Mucosa of descending colon (tissue), 3 donors: Measurements from ENCODE around the gene CYP27A1. TPM values are rescaled to one million over a fixed set of nuclear protein-coding genes. Genes with fewer than 3 reads are reported as not detected.

ENCODE experiments used
- ATAC-seq: fragments of 200-7000 bp; cut with Tn5 transposase; one replicate; pipeline ENCODE4 v1.9.1; 2020; ENCODE audit warnings: mild to moderate bottlenecking, moderate library complexity
- DNase-seq, 3 donors: peaks; one replicate each; pipeline ENCODE4 v3.0.0-alpha.2; 2020
- H3K36me3 ChIP-seq: fragments of 200-600 bp; one replicate; pipeline ENCODE4 v1.8.0; 2021; ENCODE audit warnings: low read depth, mild to moderate bottlenecking
- H3K4me1 ChIP-seq: fragments of 200-600 bp; one replicate; pipeline ENCODE4 v1.8.0; 2021; ENCODE audit warnings: low read depth, mild to moderate bottlenecking
- H3K4me3 ChIP-seq: fragments of 200-600 bp; one replicate; pipeline ENCODE4 v1.8.0; 2021; ENCODE audit warnings: mild to moderate bottlenecking
- H3K9me3 ChIP-seq: fragments of 200-600 bp; one replicate; pipeline ENCODE4 v1.8.0; 2021; ENCODE audit warnings: mild to moderate bottlenecking
- CTCF ChIP-seq: fragments of 200-600 bp; IDR thresholded peaks from one replicate; pipeline ENCODE4 v1.8.0; 2022; ENCODE audit warnings: antibody characterized with exemption, mild to moderate bottlenecking
- intact Hi-C, 2 donors: fragments of 100-400 bp; cut with DNase I in 1 of 2; cut with micrococcal nuclease in 1 of 2; formaldehyde crosslinking; loops; one replicate each; pipeline versions ENCODE4 v1.11.0 to v1.11.1; 2022; cut with DNase I, micrococcal nuclease
- total RNA-seq, 3 donors: library from RNA; stranded (reverse); fragmentation: NEBNext Ultra II Directional in 2 of 3; extraction: Animal tissue kit (Norgen Biotek cat#: 25700) in 2 of 3; gene quantifications; one replicate each; pipeline versions ENCODE4 v1.2.1 to v1.2.4, GENCODE V29; 2021 to 2023
- donor health status: DM: no; HTN: no; CAD: no; lungs with moderate emphysema.
- donor health status: DM: no; HTN: no; CAD: no.
- donor health status: DM: no; HTN: yes; CAD: no.

The CYP27A1 gene
- total RNA-seq, 3 donors from 2014 or later: 31.0 to 70.0 (median 37.7) TPM

GRCh38 chr2:218828477-218828778, 46.5 kb downstream of the CYP27A1 start:
- no peaks in the 10 kb centered on the region for H3K36me3 ChIP-seq
- no peak for TF ChIP-seq CTCF
- ATAC-seq (no peak), DNase-seq (no peak)
- no peaks in the 10 kb centered on the region for H3K9me3 ChIP-seq
- intact Hi-C loops: no loop called here
- H3K4me1 ChIP-seq: no peaks in the 10 kb centered on the region
- H3K4me3 ChIP-seq: no peak overlapping the region

- ATAC-seq (no peak), DNase-seq (no peak)
- no peak for TF ChIP-seq CTCF
- no peak overlapping the region for H3K4me3 ChIP-seq
- H3K9me3 ChIP-seq: no peaks in the 10 kb centered on the region
- intact Hi-C loops: no loop called here
- no peaks in the 10 kb centered on the region for H3K36me3 ChIP-seq
- H3K4me1 ChIP-seq: no peaks in the 10 kb centered on the region
These were observed 48.0 kb downstream of the CYP27A1 start for GRCh38 chr2:218829868-218830451.

- Histone ChIP-seq H3K4me3 (no peak overlapping the region), H3K36me3 (no peaks in the 10 kb centered on the region), H3K9me3 (no peaks in the 10 kb centered on the region), H3K4me1 (no peaks in the 10 kb centered on the region)
- intact Hi-C loops: no loop called here
- no peak for TF ChIP-seq CTCF
- ATAC-seq (no peak), DNase-seq (no peak)
These were observed 48.8 kb downstream of the CYP27A1 start for GRCh38 chr2:218830526-218831306.

- Histone ChIP-seq H3K36me3 (no peaks in the 10 kb centered on the region), H3K4me1 (no peaks in the 10 kb centered on the region), H3K4me3 (no peak within 1 kb of the TSS), H3K9me3 (no peaks in the 10 kb centered on the region)
- no peak for TF ChIP-seq CTCF
- ATAC-seq: no peak
- intact Hi-C loops: no loop called here
- no peak for DNase-seq
These were observed 49.5 kb downstream of the CYP27A1 start, which contains the start of gene PRKAG3 for GRCh38 chr2:218831378-218831990. Gene PRKAG3 (minus strand): TSS chr2:218831803.

- H3K36me3 ChIP-seq: no peaks in the 10 kb centered on the region
- H3K4me1 ChIP-seq: no peaks in the 10 kb centered on the region
- intact Hi-C loops: no loop called here
- TF ChIP-seq CTCF: no peak
- ATAC-seq (no peak), DNase-seq (no peak)
- no peaks in the 10 kb centered on the region for H3K9me3 ChIP-seq
- no peak overlapping the region for H3K4me3 ChIP-seq
These were observed 50.1 kb downstream of the CYP27A1 start for GRCh38 chr2:218832081-218832480.
